A549 (cell line): ENCODE measurements around the gene HLA-C.
"Not testable (repeated sequence)": the region's sequence is repeated elsewhere in the genome, so short reads cannot be mapped to it uniquely, and the experiment has no call there.

ENCODE experiments used
- CTCF ChIP-seq: fragments of >200 bp; sonication (Bioruptor Twin); formaldehyde crosslinking; IDR thresholded peaks from 3 replicates; pipeline ENCODE4 v1.5.1; 2016
- SMC3 ChIP-seq: fragments of >200 bp; sonication (Bioruptor Twin); formaldehyde crosslinking; IDR thresholded peaks from 3 replicates; pipeline ENCODE4 v1.6.1; 2018; ENCODE audit warnings: inconsistent platforms

DNA sequence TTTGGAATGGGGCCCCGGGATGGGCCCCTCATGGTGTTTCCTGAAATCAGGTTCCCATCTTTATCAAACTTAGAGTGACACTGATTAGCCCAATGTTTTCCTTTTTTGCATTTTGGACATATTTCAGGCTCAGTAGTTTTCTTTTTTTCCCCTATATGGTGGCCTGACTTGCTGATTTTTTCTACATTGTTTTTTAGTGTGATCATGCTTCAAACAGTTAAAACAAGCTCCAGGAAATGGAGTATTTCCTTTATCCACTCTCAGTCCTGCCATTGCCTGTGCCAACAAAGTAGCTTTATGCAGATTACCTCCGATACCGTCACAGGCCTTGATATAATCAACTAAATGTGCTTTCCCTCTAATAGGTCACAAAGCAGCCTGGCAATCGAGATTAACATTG, 37.8 kb downstream of the HLA-C start:
- not testable (repeated sequence) for TF ChIP-seq SMC3, CTCF
